Measurements from ENCODE around the gene TSPAN11.
A peak's percentile ranks its signal among the peaks of the same experiment; 100 is the strongest.

Gene TSPAN11

DNA sequence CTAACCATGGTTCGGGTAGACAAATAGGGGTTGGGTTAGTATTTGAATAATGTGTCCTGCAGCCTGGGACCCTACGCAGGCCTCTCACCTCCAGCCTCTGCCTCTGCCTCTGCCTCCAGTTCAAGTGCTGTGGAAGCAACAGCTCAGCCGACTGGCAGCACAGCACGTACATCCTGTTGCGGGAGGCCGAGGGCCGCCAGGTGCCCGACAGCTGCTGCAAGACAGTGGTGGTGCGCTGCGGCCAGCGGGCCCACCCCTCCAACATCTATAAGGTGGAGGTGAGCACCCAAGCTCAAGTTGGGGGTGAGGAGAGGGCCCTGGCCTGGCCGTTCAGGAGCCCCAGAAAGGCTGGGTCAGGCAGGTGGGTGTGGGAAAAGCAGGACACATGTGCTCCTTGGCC lies 55.9 kb downstream of the TSPAN11 start:
- DNase-seq, result no peak

DNA sequence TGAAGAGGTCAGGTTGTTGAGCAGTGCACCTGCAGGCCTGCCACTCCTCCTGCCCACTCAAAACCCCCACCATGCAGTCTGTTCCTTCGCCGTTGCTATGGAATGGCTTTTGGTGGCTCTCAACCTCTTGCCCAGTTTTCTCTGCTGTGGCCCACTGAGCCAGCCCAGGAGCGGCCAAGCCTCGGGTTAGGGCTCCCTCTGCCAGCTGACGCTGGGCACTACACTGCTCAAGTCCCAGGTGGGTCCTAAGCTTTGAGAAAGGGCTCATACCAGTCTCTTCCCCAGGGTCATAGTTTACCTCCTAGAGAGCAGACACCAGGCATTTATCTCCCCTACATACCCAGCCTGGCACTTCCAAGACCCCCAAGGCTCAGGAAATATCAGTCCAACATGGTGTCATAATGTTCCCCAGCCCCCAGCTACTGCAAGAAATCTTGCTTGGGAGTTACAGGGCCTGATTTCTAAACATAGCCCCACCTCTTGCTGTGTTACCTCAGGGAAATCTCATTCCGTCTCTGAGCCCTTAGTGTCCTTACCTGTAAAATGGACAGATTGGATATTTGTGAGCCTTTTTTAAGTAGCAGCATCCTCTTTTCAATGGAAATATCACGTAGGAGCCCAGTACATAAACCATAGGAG lies 59.4 kb downstream of the TSPAN11 start:
- peak; percentile 50 to 65 for DNase-seq

DNA sequence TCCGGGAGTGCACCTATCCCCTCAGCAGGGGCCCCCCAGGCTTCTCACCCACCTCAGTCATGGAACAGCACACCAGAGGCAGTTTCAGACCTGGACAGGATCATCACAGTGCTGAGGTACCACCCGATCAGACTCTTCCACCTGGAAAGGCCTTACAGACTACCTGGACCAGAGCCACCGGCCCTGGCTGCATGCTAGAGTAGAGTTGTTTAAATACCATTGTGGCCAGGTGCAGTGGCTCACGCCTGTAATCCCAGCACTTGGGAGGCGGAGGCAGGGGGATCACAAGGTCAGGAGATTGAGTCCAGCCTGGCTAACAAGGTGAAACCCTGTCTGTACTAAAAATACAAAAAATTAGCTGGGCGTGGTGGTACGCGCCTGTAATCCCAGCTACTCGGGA lies 61.5 kb downstream of the TSPAN11 start:
- no peak for DNase-seq

DNA sequence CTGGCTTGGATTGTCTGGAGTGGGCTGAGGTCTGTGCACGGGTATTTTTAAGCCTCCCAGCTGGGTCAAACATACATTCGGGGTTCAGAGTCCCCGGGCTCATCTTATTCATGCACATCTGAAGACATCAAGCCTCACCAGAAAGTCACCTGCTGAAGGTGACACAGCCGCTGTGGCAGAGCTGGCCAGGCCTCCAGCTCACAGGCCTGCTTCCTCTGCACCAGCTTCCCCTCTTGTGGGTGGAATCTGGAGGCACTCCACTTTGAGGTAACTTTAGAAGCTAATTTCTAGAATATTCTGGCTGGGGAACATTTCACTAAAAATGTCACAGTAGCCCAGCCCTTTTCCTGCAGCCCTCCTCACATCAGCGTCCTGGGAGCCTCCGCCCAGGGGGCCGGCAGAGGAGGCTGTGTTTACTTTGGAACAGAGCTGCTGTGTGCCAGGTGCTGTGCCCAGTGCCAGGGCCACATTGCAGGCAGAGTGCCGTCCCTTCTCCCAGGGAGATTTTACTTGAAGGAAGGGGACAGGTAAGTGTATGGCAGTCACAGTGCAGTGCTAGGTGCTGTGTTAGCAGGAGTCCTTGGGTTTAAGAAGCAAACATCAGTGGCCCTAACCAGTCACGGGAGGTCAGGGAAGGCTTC lies 62.2 kb downstream of the TSPAN11 start:
- DNase-seq, result no peak

DNA sequence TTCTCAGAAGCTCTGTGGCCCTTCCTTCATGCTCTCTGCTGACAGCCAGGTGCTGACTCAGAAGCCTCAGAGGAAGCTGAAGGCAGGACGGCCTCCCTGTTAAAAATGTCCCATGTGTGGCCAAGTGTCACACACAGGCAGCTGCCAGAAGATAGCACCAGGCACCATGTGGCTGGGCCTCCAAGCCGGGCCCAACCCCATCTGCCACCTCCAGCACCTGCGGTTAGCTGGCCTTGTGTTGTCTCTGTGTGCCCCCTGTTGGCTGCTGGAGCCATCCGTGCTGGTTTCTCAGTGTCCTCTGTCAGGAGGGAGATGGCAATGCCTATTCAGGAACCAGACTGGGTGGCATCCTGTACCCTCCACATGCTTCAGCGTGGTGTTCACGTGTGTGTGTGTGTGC lies 63.2 kb downstream of the TSPAN11 start:
- peak; percentile 91 to 96 for DNase-seq

DNA sequence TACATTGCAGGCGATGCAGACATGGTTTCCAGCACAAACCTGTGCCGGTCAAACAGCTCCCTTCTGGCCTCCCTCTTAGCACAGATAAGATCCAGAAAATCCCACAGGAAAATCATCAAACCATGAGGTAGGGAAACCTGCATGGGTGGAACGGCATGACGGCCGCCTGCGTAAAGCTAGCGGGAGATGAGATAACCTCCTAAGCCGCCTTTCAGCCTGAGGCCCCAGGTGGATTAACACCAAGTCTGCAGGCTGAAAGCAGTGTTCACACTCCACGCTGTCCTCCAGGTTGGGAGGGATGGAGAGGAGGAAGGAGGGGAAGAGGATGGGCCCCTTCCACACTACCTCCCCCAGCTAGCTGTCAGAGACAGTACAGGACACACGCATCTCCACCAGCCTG lies 63.8 kb downstream of the TSPAN11 start:
- peak in 1 of 2 experiments; percentile 45 for DNase-seq

DNA sequence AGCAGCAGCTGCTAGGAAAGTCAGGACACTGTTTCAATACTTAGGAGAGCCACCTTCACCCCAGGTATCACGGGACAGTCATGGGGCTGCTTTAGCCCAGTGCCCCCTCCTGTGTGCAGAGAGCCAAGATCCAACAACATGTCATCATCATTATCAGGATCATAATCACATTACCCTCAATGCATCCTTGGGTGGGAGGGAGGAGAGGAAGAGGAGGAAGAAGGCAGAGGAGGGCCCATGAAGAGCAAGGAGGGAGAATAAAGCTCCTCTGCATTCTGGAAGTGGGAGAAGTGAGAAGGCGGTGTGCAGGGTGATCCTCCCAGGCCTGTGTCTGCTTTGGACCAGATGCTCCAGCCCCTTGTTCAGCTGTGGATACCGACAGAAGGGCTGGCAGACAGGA lies 64.2 kb downstream of the TSPAN11 start:
- DNase-seq, result peak in 1 of 2 experiments; percentile 37

DNA sequence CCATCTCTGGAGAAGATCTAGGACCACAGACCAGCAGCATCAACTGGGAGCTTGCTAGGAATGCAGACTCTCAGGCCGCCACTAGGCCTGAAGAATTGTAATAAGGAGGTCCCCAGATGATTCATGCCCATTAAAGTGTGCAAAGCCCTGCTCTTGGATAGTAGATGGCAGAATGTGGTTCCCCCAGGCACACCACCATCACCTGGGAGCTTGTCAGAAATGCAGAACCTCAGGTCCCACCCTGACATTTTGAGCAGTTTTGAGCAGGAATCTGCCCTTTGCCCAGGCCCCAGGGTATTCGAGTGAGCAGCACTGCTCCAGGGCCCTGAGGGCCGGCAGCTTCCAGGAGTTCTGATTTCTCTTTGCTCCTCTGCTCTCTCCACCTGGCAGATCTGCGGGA lies 64.9 kb downstream of the TSPAN11 start:
- DNase-seq, result no peak

DNA sequence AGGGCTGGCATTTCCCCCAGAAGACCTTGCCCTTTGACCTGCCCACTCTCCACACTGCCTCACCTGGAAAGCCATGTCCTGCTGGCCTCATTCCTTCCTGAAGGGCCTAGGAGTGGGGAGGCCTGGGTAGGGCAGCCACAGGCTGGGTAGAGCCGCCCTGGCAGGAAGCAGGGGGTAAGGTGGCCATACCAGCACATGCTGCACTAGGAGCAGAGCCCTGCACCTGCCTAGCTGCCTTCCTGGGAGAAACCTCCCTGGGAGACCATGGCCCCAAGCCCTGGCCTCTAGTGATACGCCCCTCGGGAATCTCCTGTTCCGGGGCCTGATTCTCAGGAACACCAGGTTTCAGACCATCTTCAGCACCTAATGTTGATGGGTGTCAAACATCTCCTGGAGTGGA lies 65.8 kb downstream of the TSPAN11 start:
- DNase-seq, result no peak

DNA sequence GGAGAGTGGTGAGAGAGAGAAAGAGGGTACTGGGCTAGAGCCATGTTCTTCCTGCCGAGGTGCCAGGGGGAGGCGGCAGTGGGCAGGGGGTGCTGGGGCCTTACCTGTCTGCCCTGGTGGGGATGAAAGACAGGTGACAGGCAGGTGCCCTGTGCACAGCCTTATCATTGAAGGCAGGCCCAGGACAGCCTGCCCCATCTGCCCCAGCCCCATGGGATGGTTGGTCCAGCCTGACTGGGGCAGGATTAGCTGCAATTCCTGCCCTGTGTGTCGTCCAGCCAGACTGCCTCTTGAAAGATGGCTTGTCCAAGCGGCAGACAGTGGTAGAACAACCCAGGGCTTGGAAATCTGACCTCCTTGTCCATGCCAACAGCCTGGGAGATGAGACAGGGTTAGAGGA lies 67.2 kb downstream of the TSPAN11 start:
- no peak for DNase-seq

DNA sequence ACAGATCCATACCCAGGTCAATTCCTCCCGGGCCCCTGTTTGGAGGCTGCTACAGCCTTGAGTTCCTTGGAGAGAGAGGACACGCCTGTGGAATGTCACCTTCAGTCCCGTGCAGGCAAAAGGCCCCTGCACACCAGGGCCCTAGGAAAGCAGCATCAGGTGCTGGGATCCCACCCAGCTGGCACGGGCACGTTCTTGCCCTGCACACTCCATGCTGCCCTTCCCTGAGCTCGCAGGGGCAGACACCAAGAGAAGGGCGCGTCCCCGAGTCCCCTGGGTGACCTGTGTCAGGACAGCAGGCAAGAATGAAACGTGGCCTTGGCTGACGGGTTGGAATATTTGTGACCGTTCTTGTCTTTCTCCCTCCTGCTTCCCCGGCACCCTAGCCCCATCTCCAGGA lies 67.7 kb downstream of the TSPAN11 start:
- DNase-seq, result no peak

DNA sequence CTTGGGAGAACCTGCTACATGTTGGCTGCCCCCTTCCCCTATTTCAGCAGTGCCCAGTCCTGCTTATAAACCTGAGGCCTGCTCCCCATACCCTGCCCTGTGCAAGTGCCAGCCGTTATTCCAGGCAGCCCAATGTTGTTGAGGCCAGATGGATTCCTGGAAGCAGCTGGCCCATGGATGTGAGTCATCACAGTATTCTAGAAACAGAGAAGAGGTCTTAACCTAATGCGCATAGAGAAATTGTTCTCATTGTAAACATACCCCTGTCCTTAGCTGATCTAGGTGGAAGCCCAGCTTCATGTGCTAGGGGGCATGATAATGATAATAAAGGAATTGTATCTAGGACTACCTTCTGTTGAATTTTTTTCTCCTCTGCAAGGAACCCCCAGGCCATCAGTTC lies 69.7 kb downstream of the TSPAN11 start:
- peak in 1 of 2 experiments; percentile 69 for DNase-seq

DNA sequence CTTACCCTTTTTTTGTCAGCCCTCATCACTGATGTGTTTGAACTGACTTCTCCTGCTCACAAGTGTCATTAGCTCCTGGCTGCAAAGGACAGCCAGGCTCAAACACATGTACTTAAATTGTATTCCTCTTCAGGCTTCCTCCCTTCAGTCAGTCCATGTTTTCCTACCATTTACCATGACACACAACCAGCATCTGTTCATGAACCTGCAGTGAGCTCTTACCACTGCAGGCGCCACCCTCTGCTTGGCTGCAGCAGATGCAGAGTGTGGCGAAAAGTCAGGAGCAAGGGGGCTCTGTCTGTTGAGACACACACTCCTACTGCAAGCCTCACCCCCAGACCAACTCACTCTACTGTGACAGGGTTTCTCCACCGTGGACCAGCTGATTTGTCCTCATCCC lies 70.2 kb downstream of the TSPAN11 start:
- peak in 1 of 2 experiments; percentile 50 for DNase-seq

DNA sequence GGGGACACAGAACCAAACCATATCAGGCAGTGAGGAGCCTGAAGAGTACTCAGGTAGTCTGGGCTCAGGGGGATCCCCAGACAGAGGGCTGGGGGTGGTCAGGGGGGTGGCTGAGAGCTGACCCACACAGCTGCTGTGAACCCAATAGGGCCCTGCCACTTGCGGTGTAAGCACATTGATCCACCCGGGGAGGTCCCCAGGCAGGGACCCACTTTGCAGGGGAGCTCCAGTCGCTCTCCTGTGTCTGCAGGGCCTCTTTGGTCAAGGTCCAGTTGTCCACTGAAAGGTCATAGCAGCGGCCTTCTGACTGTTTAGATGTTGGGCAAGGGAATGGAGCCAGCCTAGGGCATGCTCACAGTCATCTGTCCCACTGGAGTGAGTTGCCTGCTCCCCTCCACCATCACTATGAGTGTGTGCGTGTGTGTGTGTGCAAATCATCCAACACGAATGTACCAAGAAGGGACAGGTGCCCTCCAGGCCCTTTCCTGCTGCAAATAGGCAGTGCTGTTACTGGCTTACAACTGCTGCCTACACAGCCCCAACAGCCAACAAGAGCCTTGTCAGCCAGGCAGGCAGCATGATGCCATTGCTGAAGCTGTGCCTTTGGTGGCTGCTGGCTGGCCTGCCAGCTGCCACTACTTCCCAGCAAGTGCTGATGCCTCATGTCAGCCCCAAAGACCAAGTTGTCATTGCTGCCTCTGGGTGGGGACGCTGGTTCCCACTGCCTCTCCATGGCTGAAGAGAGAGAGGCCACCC lies 71.3 kb downstream of the TSPAN11 start:
- no peak for DNase-seq

DNA sequence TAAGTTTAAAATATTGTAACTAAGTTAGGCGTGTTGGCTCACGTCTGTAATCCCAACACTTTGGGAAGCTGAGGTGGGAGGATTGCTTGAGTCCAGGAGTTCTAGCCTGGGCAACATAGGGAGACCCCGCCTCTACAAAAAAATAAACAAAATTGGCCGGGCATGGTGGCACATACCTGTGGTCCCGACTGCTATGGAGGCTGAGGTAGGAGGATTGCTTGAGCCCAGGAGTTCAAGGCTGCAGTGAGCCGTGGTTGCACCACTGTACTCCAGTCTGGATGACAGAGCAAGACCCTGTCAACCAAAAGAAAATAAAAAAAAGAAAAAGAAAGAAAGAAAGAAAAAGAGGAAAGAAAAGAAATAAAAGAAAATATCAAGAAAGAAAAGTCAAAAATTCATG lies 72.5 kb downstream of the TSPAN11 start:
- no peak for DNase-seq

DNA sequence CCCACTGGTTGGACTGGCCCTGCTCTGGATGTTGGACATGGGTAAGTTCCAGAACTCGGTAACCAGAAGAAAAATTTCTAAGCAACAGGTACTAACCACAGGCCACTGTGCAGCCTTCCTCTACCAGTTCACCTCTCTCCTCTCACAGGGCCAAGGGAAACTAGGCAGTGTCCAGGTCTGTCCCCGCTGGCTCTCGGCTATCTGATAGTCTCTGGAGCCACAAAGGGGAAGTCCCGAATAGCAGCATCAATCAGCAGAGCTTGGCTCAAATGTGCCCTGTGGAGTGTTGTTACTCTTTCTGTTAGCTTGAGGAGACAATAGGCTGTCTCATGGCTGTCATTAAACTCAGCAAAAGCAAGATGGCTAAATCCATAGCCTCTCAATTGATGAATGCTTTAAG lies 73.2 kb downstream of the TSPAN11 start:
- DNase-seq, result no peak

DNA sequence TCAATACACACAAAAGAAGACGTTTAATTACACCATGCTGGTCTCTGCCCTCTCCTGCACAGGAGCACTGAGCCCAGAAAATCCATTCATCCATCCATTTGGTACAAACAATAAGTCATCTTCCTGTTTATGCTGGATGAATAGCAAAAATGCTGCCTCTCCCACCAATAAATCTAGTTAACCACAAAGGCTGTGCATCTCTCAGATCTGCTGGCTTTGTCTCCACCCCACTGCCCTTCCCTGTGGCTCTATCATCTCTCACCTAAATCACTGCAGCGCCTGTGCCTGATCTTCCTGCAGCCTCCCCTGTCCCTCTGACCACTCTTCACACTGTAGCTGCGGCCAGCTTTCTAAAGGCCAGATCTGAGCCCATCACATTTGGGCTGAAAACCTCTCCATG lies 74.2 kb downstream of the TSPAN11 start:
- DNase-seq, result no peak

DNA sequence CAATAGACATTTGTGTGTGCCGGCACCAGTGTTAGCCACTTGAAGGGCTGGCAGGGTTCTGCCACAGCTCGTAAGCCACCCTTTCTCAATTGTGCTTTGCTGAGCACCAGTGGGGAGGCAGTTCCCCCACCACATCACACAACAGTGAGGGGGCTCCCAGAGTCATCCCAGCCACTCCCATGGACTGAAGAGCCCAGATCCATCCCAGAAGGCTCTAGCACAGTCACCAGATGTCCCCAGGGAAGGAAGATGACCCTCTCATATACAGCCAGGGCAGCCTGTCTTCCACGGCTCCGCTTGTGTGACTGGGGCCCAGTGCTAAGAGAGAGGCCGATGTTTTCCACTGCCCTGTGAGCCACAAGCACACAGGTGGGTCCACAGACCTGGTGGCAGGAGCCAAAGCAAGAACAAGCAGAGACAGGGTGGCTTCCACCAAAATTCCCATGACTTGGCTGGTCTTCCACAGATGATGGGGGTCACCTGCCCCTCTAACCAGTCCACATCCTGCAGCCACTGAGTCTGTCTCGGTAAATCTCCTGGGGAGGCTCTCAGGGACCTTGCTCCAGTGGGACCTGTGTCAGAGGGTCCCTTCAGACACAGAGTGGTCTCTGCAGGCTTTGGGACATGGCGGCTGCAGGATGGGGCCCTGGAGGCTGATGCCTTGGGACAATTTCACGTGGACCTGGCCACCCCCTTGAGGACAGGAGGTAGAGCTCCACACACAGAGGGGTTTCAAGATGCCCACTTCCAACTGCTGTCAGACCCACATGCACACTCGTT lies 75.2 kb downstream of the TSPAN11 start:
- DNase-seq, result no peak

DNA sequence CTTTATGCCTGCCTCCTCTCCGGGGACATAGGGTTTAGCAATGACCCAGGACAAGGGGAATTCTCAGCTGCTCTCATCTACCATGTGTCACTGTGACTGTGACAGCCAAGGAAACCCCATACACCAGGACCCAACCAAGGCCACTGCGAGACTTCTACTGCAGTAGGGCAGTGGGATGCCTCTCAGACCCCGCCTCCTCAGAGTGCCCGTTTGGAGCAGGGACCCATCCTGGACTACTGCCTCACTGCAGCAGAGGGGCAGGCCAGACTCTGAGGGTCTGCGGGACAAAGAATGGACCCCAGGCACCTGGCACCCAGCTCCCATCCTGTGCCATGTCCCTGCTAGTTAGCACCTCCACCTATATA lies 75.8 kb downstream of the TSPAN11 start:
- DNase-seq, result no peak

DNA sequence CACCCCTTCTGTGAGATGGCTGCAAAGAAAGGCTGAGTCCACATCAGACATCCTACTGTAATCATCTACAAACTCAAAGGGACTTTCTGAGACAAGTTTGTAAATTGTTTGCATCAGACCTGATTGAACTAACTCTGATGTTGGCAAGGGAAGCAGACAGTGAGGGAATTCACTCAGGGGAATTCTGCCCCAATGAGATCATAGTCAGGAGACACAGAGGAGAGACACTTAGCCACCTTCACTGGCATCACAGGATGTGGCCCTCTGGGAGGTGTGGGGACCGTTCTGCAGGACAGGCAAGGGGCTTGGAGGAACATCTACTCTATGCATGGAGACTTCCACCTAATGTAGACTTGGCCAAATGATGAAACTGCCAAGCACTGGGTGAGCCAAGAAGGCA lies 76.5 kb downstream of the TSPAN11 start:
- no peak for DNase-seq

DNA sequence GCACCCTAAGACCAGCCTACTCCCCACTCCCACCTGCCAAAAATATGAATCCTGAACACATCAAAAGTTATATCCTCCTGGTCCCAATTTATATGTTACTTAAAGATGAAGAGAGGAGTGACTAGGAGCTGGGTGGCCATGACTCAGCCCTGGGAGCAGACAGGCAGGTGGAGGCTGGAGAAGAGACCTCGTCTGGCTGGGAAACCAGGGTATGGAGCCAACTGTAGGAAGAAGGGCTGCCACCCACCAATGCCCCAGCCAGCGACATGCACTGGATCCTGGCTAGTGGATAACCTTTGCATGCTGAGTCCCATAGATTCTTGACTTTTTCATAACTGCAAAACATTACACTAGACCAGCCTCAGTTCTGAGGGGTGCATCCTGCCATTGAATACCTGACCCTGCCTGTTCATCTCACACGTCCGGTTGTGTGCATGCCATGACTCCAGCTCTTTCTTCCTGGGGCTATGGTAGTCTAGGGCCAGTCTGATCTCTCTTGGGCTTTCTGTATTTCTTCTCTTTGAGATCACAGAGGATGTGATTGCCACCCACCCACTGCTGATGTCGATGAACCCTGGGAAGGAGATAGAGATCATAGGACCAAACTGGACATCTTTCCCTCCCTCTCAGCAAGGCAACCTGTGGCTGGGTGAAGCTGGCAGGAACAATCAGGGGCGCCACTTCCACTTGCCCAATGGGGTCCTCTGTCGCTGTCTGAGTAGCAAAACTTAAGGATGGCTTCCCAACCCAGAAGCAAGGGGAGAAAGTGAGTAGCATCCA lies 77.5 kb downstream of the TSPAN11 start:
- no peak for DNase-seq

DNA sequence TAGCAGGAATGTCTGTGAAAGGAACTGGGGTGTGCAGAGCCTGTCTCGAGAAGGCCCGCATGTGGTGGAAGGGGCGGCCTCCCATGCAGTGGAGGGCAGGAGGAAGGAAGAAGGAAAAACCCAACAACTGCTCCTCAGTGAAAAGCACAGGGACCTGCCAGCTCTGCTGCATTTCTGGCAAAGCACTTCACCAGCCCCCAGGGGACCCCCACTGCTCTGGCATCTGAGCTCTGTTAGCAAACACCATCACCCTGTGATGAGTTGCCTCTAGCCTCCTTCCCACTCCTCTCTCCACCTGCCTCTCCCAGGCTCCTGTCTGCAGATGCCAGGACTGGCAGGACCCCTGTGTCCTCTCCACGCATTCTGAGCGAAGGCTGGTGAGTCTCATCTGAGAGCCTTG lies 78.1 kb downstream of the TSPAN11 start:
- DNase-seq, result no peak

Measured in NCI-H524 (cell line).